CD14-positive monocyte (primary cell): ENCODE results near the gene ST3GAL3. TPM values are rescaled to one million over a fixed set of nuclear protein-coding genes. Genes with fewer than 3 reads are reported as not detected.

ENCODE experiments used
- DNase-seq, 3 donors: peaks; one replicate each; pipeline ENCODE4 v3.0.0-alpha.2; 2011 to 2022
- H2AFZ ChIP-seq: 2 replicates; pipeline ENCODE4 v1.6.0; 2012; ENCODE audit warnings: mild to moderate bottlenecking, low read depth, low read length, inconsistent platforms; ENCODE audit not compliant: insufficient read depth, poor library complexity, severe bottlenecking
- H3K27ac ChIP-seq, 2 donors: 1 replicate in 1 of 2; 2 replicates in 1 of 2; pipeline ENCODE4 v1.5.1; 2012 to 2013; ENCODE audit warnings: low read length in 2 of 2, control low read depth in 1 of 2, inconsistent platforms in 1 of 2, low read depth in 1 of 2, mild to moderate bottlenecking in 1 of 2
- H3K27me3 ChIP-seq, 2 donors: one replicate each; pipeline versions ENCODE4 v1.6.0 to v1.6.1; 2011 to 2013; ENCODE audit warnings: low read length in 2 of 2; ENCODE audit not compliant: control insufficient read depth in 2 of 2, insufficient read depth in 2 of 2
- H3K36me3 ChIP-seq, 2 donors: replicated peaks in 1 of 2; 1 replicate in 1 of 2; 2 replicates in 1 of 2; pipeline versions ENCODE4 v1.5.1 to v1.6.1; 2012 to 2013; ENCODE audit warnings: low read length in 2 of 2, control low read depth in 1 of 2, inconsistent platforms in 1 of 2, mild to moderate bottlenecking in 1 of 2; ENCODE audit not compliant: insufficient read depth in 2 of 2, control insufficient read depth in 1 of 2
- H3K4me1 ChIP-seq, 2 donors: 1 replicate in 1 of 2; 2 replicates in 1 of 2; pipeline versions ENCODE4 v1.5.1 to v1.6.1; 2012 to 2013; ENCODE audit warnings: low read length in 2 of 2, control low read depth in 1 of 2, inconsistent platforms in 1 of 2, mild to moderate bottlenecking in 1 of 2, moderate library complexity in 1 of 2; ENCODE audit not compliant: insufficient read depth in 2 of 2, control insufficient read depth in 1 of 2
- H3K4me2 ChIP-seq: replicated peaks from 2 replicates; pipeline ENCODE3; 2012; ENCODE audit warnings: low read length, moderate library complexity, mild to moderate bottlenecking; ENCODE audit not compliant: poor library complexity, severe bottlenecking; ENCODE audit errors: extremely low read depth
- H3K4me3 ChIP-seq, 3 experiments: fragments of 200-600 bp in 1 of 3; sonication (generic) in 1 of 3; replicated peaks in 1 of 3; 1 replicate in 2 of 3; 2 replicates in 1 of 3; pipeline ENCODE4 v1.5.1; 2011 to 2013; ENCODE audit warnings: low read length in 3 of 3, mild to moderate bottlenecking in 3 of 3, control low read depth in 2 of 3, low read depth in 2 of 3, inconsistent platforms in 1 of 3, moderate library complexity in 1 of 3
- H3K79me2 ChIP-seq: 2 replicates; pipeline ENCODE4 v1.6.0; 2012; ENCODE audit warnings: mild to moderate bottlenecking, control low read depth, inconsistent platforms, low read length, moderate library complexity; ENCODE audit not compliant: insufficient read depth
- H3K9ac ChIP-seq: 2 replicates; pipeline ENCODE4 v1.6.0; 2017; ENCODE audit warnings: low read length, mild to moderate bottlenecking; ENCODE audit not compliant: insufficient read depth, poor library complexity, severe bottlenecking
- H3K9me3 ChIP-seq, 2 donors: replicated peaks in 1 of 2; 1 replicate in 1 of 2; 2 replicates in 1 of 2; pipeline versions ENCODE4 v1.5.1 to v1.6.1; 2012 to 2013; ENCODE audit warnings: low read length in 2 of 2, control low read depth in 1 of 2; ENCODE audit not compliant: control insufficient read depth in 1 of 2, insufficient read depth in 1 of 2
- H4K20me1 ChIP-seq: 2 replicates; pipeline ENCODE4 v1.6.0; 2012; ENCODE audit warnings: mild to moderate bottlenecking, low read length, control low read depth, moderate library complexity; ENCODE audit not compliant: insufficient read depth
- H3K27ac Mint-ChIP-seq, 7 donors: one replicate each; pipeline ENCODE4 v1.8.0; 2020; ENCODE audit warnings: mild to moderate bottlenecking in 7 of 7, mixed read lengths in 7 of 7, moderate library complexity in 6 of 7, inconsistent platforms in 2 of 7
- H3K27me3 Mint-ChIP-seq, 3 donors: one replicate each; pipeline ENCODE4 v1.8.0; 2021 to 2022; ENCODE audit warnings: low read depth in 3 of 3, mild to moderate bottlenecking in 3 of 3, mixed read lengths in 3 of 3, moderate library complexity in 3 of 3, inconsistent platforms in 1 of 3
- H3K36me3 Mint-ChIP-seq, 2 donors: one replicate each; pipeline ENCODE4 v1.8.0; 2020; ENCODE audit warnings: mixed read lengths in 2 of 2, inconsistent platforms in 1 of 2, mild to moderate bottlenecking in 1 of 2
- H3K4me1 Mint-ChIP-seq: one replicate; pipeline ENCODE4 v1.8.0; 2020; ENCODE audit warnings: mild to moderate bottlenecking, mixed read lengths
- H3K4me3 Mint-ChIP-seq, 2 donors: one replicate each; pipeline ENCODE4 v1.8.0; 2020; ENCODE audit warnings: mild to moderate bottlenecking in 2 of 2, mixed read lengths in 2 of 2, moderate library complexity in 1 of 2
- H3K9me3 Mint-ChIP-seq, 7 donors: one replicate each; pipeline ENCODE4 v1.8.0; 2020 to 2022; ENCODE audit warnings: mixed read lengths in 7 of 7, mild to moderate bottlenecking in 6 of 7, moderate library complexity in 6 of 7, inconsistent platforms in 2 of 7
- WGBS: methylation state at CpG from one replicate; pipeline ENCODE4 v1.1.5; 2013; ENCODE audit warnings: missing lambda C conversion rate; ENCODE audit not compliant: insufficient coverage; 5-methylcytosine and 5-hydroxymethylcytosine counted together
- intact Hi-C, 2 donors: fragments of 100-400 bp; cut with micrococcal nuclease; formaldehyde crosslinking; loops; one replicate each; pipeline versions ENCODE4 v1.15.0 to v1.15.1; 2023
- polyA plus RNA-seq, 3 donors: library from polyadenylated mRNA; depleted of rRNA in 1 of 3; unstranded in 2 of 3; stranded (reverse) in 1 of 3; fragments of 300-500 nt in 2 of 3; fragments of >200 nt in 1 of 3; fragmentation: Illumina TruSeq in 2 of 3; gene quantifications; 1 replicate in 2 of 3; 2 replicates in 1 of 3; pipeline ENCODE4 v1.2.3, GENCODE V29; 2012 to 2021
- TF ChIP-seq, protein P1 (sequence below): fragments of 200-600 bp; IDR thresholded peaks from one replicate; pipeline ENCODE4 v1.8.0; 2022; ENCODE audit warnings: antibody characterized with exemption, mild to moderate bottlenecking

Gene ST3GAL3
- polyA plus RNA-seq, 3 donors, result 1.6 to 4.5 (median 2.1) TPM

GRCh38 chr1:43921022-43921421 lies 213.7 kb downstream of the ST3GAL3 start:
- H3K27ac Mint-ChIP-seq, result peak overlapping the region in 2 of 7 donors; percentile 23 to 25
- no peak for DNase-seq
- WGBS, result 97% methylated on average over 6 of the region's 6 CpGs
- no peaks in the 10 kb centered on the region for H3K4me1 ChIP-seq
- peaks cover 0 to 3% (median 1%) of the 10 kb centered on the region in 3 donors for H3K27me3 Mint-ChIP-seq
- H4K20me1 ChIP-seq, result no peaks in the 10 kb centered on the region
- H3K4me3 ChIP-seq, result no peak overlapping the region
- TF ChIP-seq, protein P1, sequence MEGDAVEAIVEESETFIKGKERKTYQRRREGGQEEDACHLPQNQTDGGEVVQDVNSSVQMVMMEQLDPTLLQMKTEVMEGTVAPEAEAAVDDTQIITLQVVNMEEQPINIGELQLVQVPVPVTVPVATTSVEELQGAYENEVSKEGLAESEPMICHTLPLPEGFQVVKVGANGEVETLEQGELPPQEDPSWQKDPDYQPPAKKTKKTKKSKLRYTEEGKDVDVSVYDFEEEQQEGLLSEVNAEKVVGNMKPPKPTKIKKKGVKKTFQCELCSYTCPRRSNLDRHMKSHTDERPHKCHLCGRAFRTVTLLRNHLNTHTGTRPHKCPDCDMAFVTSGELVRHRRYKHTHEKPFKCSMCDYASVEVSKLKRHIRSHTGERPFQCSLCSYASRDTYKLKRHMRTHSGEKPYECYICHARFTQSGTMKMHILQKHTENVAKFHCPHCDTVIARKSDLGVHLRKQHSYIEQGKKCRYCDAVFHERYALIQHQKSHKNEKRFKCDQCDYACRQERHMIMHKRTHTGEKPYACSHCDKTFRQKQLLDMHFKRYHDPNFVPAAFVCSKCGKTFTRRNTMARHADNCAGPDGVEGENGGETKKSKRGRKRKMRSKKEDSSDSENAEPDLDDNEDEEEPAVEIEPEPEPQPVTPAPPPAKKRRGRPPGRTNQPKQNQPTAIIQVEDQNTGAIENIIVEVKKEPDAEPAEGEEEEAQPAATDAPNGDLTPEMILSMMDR, result no peak
- no peak overlapping the region for H3K9ac ChIP-seq
- no peak overlapping the region for H3K27ac ChIP-seq
- H2AFZ ChIP-seq, result no peak overlapping the region
- H3K4me2 ChIP-seq, result no peak overlapping the region
- H3K27me3 ChIP-seq, result no peaks in the 10 kb centered on the region
- peaks cover 23 to 28% of the 10 kb centered on the region in 2 donors for H3K36me3 Mint-ChIP-seq
- H3K9me3 Mint-ChIP-seq, result no peaks in the 10 kb centered on the region
- no peaks in the 10 kb centered on the region for H3K9me3 ChIP-seq
- no peak overlapping the region for H3K4me3 Mint-ChIP-seq
- intact Hi-C loops, result no loop called here
- H3K36me3 ChIP-seq, result peaks cover 6 to 9% of the 10 kb centered on the region in 2 donors
- H3K79me2 ChIP-seq, result no peaks in the 10 kb centered on the region
- H3K4me1 Mint-ChIP-seq, result no peaks in the 10 kb centered on the region

DNA sequence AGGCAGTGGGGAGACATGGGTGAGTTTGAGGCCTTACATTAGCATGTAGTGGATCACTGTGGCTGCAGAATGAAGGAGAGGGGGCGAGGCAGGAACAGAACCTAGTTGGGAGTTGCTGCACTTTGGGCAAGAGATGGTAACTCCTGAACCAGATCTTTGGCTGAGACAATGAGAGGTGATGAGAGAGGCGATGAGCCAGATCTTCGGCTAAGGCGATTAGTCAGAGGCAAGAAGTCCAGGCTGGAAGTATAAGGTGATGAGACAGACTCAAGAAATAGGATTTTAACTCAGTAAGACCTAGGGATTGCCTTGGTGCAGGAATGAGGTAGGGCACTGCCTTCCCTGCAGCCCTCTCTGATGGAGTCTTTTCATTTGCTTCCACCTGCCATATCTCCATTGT lies 217.2 kb downstream of the ST3GAL3 start:
- H3K27me3 Mint-ChIP-seq, result peaks cover 0 to 5% (median 1%) of the 10 kb centered on the region in 3 donors
- H3K79me2 ChIP-seq, result no peaks in the 10 kb centered on the region
- H3K27ac Mint-ChIP-seq, result no peak overlapping the region
- no peak overlapping the region for H3K4me3 ChIP-seq
- 86% methylated on average over 4 of the region's 4 CpGs for WGBS
- peaks cover 28 to 42% of the 10 kb centered on the region in 2 donors for H3K36me3 Mint-ChIP-seq
- intact Hi-C loops, result no loop called here
- H3K27ac ChIP-seq, result no peak overlapping the region
- no peak overlapping the region for H3K9ac ChIP-seq
- no peak for DNase-seq
- H3K4me1 Mint-ChIP-seq, result peaks cover under 1% of the 10 kb centered on the region
- H3K4me2 ChIP-seq, result no peak overlapping the region
- peaks cover 6 to 9% of the 10 kb centered on the region in 2 donors for H3K36me3 ChIP-seq
- TF ChIP-seq, protein P1, result no peak
- H3K4me1 ChIP-seq, result no peaks in the 10 kb centered on the region
- no peak overlapping the region for H3K4me3 Mint-ChIP-seq
- H4K20me1 ChIP-seq, result no peaks in the 10 kb centered on the region
- no peaks in the 10 kb centered on the region for H3K27me3 ChIP-seq
- H2AFZ ChIP-seq, result no peak overlapping the region
- peaks cover 0 to under 1% of the 10 kb centered on the region in 2 donors for H3K9me3 ChIP-seq
- peaks cover 0 to 4% (median under 1%) of the 10 kb centered on the region in 7 donors for H3K9me3 Mint-ChIP-seq
